Stimulated activated CD8-positive, alpha-beta memory T cell treated with anti-CD3 and anti-CD28 coated beads, Interleukin-4, amount 100 ng/mL, for 4 hours (primary cell): ENCODE data around the gene UACA.
A peak's percentile ranks its signal among the peaks of the same experiment; 100 is the strongest.
"Not testable (repeated sequence)": the region's sequence is repeated elsewhere in the genome, so short reads cannot be mapped to it uniquely, and the experiment has no call there.

Experiments
- DNase-seq, 2 donors: peaks; one replicate each; pipeline ENCODE4 v3.0.0-alpha.2; 2020; ENCODE audit warnings: low read depth in 2 of 2, low spot score in 1 of 2

Gene UACA

GRCh38 chr15:70763120-70763949 lies at the start of gene UACA:
TSS of gene UACA (minus strand) at chr15:70763558. CDS start at chr15:70763407, 151 bp downstream.
- DNase-seq = peak; percentile 32 to 40

- no peak for DNase-seq
Measured at GRCh38 chr15:70812827-70813364, 49.5 kb upstream of the UACA start.

GRCh38 chr15:70810916-70811578 lies 47.7 kb upstream of the UACA start:
- no peak for DNase-seq

GRCh38 chr15:70806992-70807712 lies 43.8 kb upstream of the UACA start:
- no peak for DNase-seq

DNA sequence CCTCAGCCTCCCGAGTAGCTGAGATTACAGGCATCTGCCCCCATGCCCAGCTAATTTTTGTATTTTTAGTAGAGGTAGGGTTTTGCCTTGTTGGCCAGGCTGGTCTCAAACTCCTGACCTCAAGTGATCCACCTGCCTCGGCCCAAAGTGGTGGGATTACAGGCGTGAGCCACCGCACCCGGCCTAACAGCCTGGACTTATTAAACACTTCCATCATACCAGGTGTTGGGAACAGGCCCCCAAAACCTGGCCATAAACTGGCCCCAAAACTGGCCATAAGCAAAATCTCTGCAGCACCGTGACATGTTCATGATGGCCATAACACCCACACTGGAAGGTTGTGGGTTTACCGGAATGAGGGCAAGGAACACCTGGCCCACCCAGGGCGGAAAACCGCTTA lies 41.0 kb upstream of the UACA start:
- not testable (repeated sequence) for DNase-seq

DNA sequence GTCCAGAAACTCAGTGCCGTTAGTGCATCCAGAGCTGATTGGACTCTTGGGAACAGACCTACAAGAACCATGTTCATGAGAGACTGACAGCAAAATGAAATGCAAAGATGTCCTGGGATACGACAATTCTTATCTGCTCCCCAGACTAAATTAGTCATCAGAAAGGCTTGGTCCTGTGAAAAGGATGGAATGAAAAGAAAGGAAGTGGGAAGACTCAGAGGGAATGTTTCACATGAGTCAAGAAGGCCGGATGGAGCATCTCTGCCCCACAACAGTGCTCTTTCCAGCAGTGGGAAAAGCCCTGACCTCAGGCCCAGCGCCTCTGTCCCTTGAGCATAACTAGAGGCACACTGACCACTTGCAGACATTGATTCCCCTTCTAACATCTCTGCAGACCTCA lies 39.3 kb upstream of the UACA start:
- no peak for DNase-seq

- no peak for DNase-seq
Measured at GRCh38 chr15:70801109-70801508, 37.8 kb upstream of the UACA start.

DNA sequence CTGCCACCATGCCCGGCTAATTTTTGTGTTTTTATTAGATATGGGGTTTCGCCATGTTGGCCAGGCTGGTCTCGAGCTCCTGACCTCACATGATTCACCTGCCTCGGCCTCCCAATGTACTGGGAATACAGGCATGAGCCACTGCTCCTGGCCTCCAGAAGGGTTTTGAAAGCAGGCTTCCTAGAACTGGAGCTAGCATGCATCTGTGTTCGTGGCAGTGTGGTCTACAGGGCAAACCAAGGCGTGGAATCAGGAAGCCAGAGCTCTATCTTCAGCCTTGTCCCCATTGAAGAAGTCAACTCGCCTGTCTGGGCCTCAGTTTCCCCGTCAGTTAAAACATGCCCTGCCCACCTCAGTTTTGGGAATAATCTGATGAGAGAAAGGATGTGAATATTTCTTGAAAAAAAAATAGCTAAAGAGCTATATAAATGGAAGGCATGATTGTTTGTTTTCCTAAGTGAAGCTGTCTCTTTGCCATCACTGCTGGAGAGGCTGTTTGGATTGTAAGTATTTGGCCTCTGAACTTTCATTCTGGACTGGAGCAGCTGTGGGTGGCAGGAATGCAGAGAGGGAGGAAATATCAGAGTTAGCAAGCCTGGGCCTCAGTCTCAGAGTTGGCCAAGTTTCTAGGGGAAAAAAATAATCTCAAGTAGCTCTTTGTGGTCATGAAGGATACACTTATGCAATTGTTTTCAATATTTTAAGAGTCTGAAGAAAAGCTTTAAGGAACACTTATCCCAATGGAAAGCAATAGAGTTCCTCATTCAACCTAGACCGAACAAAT lies 36.5 kb upstream of the UACA start:
- no peak for DNase-seq

DNA sequence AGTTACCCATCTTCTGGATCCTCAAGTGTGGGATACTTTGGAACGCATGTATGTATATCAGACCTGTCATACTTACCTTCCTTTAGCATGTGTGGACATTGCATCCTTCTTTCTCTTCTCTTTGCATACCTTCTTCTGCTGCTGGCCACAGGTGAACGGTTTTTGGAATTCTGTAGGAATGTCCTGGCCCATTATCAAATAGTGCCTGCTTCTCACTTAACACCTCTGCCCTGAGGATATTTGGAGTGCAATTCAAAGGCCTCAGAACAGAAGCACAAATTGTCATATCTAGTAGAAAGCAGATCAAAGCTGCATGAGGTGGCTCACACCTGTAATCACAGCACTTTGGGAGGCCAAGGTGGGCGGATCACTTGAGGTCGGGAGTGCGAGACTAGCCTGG lies 34.1 kb upstream of the UACA start:
- no peak for DNase-seq

DNA sequence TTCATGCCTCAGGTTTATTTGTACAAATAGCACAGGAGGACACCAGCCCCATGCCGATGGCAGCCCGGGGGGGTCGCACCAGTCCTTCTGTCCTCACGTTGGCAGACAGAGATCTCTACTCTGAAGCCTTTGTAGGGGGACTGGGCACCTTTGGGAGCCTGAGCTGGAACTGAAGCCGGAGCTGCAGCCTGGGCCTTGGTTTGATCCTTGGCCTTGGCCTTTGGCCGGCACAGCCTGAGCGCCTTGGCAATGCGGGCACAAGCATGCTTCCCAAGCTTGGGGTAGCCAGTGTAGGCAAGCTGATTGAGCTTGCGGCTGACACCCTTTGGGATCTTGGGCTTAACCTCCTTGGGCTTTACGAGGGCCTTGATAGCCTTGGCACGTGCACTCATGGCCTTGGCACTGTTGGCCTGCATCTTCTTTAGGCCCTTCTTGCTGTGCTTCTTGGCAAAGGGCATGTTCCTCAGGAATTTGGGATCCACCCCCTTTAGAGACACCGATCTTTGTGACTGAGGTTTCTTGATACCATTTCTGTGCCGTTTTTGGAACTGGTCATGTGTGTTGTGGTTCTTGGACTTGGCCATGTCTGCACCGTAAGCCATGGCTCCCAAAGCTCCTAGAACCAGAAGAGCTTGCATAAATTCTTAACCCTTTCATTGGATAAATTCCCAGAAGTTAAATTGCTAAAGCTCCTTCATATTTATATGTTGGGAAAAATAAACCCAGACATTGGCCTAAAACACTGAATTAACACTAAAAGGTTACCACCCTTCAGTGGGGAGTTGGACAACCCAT lies 33.4 kb upstream of the UACA start:
- no peak for DNase-seq

GRCh38 chr15:70795311-70795665 lies 31.9 kb upstream of the UACA start:
- DNase-seq = no peak

- no peak for DNase-seq
Measured at GRCh38 chr15:70794596-70795310, 31.4 kb upstream of the UACA start.

GRCh38 chr15:70793694-70794093 lies 30.3 kb upstream of the UACA start:
- no peak for DNase-seq

- no peak for DNase-seq
Measured at GRCh38 chr15:70792171-70792573, 28.8 kb upstream of the UACA start.

DNA sequence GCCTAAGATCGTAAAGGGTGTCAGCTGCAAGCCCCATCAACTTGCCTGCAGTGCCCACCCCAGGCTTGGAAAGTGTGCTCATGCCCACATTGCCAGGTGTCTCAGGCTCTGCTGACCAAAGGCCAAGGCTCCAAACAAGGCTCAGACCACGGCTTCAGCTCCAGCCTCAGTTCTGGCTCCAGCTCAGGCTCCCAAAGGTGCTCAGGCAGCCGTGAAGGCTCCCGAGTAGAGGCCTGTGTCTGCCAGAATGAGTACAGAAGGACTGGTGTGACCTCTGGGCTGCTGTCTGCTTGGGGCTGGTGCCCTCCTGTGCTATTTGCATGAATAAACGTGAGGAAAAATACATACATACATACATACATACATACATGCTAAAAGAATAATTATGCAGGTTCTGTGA lies 27.9 kb upstream of the UACA start:
- DNase-seq = no peak

DNA sequence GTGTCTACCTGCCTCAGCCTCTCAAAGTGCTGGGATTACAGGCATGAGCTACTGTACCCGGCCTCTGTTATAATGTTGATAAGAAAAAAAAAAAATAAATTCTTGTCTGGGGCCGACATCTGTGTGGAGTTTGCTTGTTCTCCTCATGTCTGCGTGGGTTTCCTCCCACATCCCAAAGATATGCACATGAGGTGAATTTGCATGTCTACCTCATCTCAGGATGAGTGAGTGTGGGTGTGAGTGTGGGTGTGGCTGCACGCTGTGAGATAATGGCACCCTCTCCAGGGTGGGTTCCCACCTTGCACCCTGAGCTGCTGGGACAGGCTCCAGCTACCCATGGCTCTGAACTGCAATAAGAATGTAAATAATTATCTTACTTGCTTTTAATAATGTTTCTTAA lies 25.9 kb upstream of the UACA start:
- DNase-seq = no peak

DNA sequence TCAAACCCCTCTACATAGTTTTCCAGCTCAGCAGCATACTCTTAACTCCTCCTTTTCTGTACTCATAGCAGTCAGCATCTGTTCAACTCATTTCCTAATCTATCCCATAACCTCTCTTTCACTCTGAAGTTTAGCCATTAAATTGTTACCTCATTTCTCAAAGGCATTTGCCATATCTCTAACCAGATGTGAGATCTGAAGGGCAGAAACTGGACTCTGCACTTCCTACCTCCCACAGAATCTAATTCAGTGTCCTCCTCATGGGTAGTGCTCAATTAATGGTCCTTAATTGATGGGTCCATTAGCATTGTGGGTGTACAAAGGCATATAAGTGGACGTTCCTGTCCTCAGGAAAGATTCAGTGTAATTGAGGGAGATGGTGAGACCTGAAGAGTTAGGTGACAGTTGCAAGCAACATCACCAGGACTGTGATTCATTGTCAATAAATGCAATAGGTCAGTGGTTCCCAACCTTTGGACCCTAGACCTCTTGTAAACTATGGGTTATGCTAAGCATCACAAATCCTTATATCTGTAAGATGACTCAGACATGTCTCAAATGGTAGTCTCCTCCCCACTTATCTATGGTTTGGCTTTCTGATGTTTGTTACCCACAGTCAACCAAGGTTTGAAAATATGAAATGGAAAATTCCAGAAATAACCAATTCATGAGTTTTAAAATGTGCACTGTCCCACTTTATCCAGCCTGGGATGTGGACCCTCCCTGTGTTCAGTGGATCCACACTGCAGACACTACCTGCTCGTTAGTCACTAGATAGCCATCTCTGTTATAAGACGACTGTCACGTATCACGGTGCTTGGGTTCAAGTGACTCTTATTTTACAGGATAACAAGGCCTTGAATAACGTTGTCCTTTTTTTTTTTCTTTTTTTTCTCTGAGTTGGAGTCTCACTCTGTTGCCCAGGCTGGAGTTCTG lies 25.0 kb upstream of the UACA start:
- no peak for DNase-seq

DNA sequence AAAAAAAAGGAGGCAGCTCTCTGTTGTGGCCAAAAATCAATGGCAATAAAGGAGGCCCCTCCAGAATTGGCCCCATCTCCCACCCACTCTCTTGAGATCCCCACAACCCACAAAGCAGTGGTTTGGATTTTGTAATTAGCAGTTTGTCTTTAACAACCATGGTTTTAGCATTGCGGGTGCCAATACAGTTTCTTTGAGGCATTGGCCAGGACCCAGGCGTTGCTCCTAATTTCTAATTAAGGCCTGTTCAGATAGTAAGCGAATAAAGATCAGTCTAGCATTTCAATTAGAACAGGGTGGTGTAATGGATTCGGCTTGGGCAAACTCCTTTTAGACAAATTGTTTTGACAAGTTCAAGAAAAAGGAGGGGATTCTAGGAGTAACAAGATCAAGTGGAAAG lies 23.6 kb upstream of the UACA start:
- DNase-seq = no peak
